ENCODE data around the gene GREB1.

- TF ChIP-seq CTCF (IDR thresholded peaks at IDR 0.05; ENCODE audit: insufficient read depth, low read length, poor library complexity, severe bottlenecking) (no peak), EZH2phosphoT487 (conservative IDR thresholded peaks at IDR 0.05; ENCODE audit: low read length) (no peak)
Observed at GRCh38 chr2:11540148-11540995, 6.5 kb downstream of the GREB1 start.
